Adipocyte (in vitro differentiated cells): ENCODE results near the gene PRKAA1.
A peak's percentile ranks its signal among the peaks of the same experiment; 100 is the strongest.

Experiments used
- DNase-seq: peaks from one replicate; pipeline ENCODE4 v3.0.0-alpha.2; 2015; ENCODE audit warnings: low read depth
- H3K27me3 ChIP-seq: replicated peaks from 2 replicates; pipeline ENCODE4 v1.7.0; 2013; ENCODE audit warnings: mild to moderate bottlenecking, low read length, moderate library complexity; ENCODE audit not compliant: control insufficient read depth, insufficient read depth
- H3K36me3 ChIP-seq: 2 replicates; pipeline ENCODE4 v1.7.0; 2013; ENCODE audit warnings: low read length, mild to moderate bottlenecking, moderate library complexity; ENCODE audit not compliant: control insufficient read depth, insufficient read depth, severe bottlenecking
- H3K4me1 ChIP-seq: 2 replicates; pipeline ENCODE4 v1.7.0; 2013; ENCODE audit warnings: mild to moderate bottlenecking, low read length, moderate library complexity; ENCODE audit not compliant: control insufficient read depth, insufficient read depth
- H3K4me3 ChIP-seq: 2 replicates; pipeline ENCODE4 v1.7.0; 2013; ENCODE audit warnings: mild to moderate bottlenecking, low read length, moderate library complexity
- H3K9ac ChIP-seq: 2 replicates; pipeline ENCODE4 v1.7.0; 2013; ENCODE audit warnings: mild to moderate bottlenecking, low read length, moderate library complexity
- H3K9me3 ChIP-seq: 2 replicates; pipeline ENCODE4 v1.7.0; 2013; ENCODE audit warnings: mild to moderate bottlenecking, low read length, moderate library complexity; ENCODE audit not compliant: control insufficient read depth

PRKAA1 gene

DNA sequence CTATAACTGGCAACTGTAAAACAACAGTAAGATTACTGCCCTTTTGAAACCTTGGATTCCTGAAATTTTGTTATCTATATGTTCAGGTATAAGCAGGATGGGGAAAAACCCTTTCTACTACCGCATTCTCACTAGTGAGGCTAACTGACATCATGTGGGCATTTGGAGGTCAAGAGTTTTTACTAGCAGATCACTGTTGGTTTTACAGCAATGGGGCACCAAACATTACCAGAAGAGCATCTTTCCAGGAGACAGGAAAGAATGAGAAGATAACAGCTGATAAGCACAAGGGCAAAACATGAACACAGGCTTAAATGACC lies 21.6 kb downstream of the PRKAA1 start:
- H3K36me3 ChIP-seq = peaks cover 48% of the 10 kb centered on the region
- no peak overlapping the region for H3K9ac ChIP-seq
- peaks cover 30% of the 10 kb centered on the region for H3K4me1 ChIP-seq
- no peak for DNase-seq
- H3K9me3 ChIP-seq = no peaks in the 10 kb centered on the region
- no peak overlapping the region for H3K4me3 ChIP-seq
- H3K27me3 ChIP-seq = no peaks in the 10 kb centered on the region

DNA sequence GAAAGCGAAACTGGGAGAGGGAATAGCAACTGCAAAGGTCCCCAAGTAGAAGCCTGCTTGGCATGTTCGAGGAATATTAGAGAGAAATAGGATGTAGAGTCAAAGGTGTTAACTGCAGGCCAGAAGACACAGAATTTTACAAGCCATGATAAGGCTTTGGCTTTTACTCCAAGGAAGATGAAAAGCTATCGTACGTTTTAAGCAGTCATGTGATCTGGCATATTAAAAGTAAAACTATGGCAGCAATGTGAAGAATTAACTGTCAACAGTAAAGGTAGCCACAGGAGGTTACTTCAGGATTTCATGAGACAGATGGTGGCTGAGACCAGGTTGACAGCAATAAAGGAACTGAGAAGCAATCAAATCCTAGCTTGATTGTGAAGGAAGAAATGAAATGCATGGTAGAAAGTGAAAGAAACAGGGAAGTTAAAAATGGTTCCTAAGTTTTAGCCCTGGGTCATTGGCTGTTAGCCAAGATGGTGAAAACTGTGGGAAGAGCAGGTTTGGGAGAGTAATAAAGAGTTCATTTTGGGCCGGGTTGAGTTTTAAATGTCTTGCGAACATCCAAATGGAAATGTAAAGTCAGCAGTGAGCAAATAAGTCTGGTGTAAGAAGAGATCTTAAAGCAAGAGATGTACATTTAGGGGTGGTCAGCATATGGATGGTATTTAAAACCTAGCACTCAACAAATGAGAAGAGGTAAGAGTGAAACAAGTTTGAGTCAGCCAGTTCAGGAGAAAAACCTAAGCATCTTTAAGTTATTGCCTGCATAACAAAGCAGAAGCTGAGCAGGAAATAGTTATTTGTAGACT lies 22.1 kb downstream of the PRKAA1 start:
- H3K9me3 ChIP-seq = no peaks in the 10 kb centered on the region
- peaks cover 54% of the 10 kb centered on the region for H3K36me3 ChIP-seq
- DNase-seq = no peak
- H3K9ac ChIP-seq = no peak overlapping the region
- H3K4me3 ChIP-seq = no peak overlapping the region
- peaks cover 24% of the 10 kb centered on the region for H3K4me1 ChIP-seq
- no peaks in the 10 kb centered on the region for H3K27me3 ChIP-seq

DNA sequence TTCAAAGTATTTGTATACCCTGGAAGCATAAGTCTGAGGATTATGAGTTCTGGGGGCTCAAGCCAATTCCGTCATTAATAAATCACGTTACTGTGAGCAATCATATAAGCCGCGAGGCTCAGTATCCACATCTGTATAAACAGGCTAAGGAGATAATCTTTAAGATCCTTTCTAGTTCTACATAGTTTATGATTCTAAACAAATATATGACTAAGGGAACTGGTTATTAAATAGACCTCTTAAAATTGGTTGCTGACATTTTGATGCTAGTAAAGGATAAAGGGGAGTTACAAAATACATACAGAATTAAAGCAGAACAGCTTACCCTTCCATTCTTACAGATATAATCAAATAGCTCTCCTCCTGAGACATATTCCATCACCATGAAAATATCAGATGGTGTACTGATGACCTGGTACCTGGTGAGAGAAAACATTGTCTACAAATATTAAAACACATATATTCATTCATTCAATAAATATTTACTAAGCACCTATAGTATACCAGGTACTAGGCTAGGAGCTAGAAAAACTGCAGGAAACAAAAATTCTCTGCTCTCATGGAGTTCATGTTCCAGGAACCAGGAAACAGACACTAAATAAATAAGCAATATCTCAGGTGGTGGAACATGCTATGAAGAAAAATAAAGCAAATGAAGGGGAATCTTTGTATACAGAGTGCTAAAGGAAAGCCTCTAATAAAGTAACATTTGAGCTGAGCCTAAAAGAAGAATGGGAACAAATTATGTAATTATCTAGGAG lies 22.9 kb downstream of the PRKAA1 start:
- Histone ChIP-seq H3K27me3 (no peaks in the 10 kb centered on the region), H3K9ac (no peak overlapping the region), H3K4me3 (no peak overlapping the region), H3K36me3 (peaks cover 58% of the 10 kb centered on the region), H3K9me3 (no peaks in the 10 kb centered on the region), H3K4me1 (peaks cover 16% of the 10 kb centered on the region)
- no peak for DNase-seq

DNA sequence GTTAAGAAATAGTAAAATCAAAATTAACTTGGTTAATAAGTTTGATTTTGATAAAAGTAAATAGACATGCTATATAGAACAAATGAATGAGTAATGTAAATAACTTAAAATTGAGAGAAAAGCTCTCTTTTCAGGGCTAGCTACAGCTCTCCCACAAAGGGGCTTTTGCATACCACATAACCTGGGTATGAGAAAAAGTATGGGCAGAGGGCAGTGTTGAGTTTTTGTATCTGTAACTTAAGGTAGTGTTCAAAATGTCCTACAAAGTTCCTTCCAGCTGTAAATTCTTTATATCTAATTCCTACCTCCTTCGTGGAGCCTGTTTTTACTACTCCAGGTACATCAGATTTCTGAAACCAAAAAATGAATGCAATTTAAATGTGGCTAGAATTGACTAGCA lies 23.6 kb downstream of the PRKAA1 start:
- no peaks in the 10 kb centered on the region for H3K9me3 ChIP-seq
- no peak for DNase-seq
- H3K27me3 ChIP-seq = no peaks in the 10 kb centered on the region
- H3K4me3 ChIP-seq = no peak overlapping the region
- peaks cover 10% of the 10 kb centered on the region for H3K4me1 ChIP-seq
- H3K9ac ChIP-seq = no peak overlapping the region
- H3K36me3 ChIP-seq = peaks cover 65% of the 10 kb centered on the region

DNA sequence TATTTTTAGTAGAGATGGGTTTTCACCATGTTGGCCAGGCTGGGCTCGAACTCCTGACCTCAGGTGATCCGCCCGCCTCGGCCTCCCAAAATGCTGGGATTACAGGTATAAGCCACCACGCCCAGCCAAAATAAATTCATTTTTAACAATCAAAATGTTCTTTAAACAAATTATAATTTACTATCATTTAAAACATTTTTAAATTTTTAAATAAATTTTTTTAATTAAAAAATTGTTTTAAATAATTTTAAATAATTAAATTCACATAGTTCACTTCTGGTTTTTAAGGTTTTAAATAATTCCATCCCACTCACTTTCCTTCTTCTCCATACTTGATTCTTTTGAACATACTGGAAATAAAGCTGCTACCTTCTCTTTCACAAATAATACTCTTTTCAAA lies 27.4 kb downstream of the PRKAA1 start:
- H3K9ac ChIP-seq = no peak overlapping the region
- peaks cover 2% of the 10 kb centered on the region for H3K4me1 ChIP-seq
- no peak overlapping the region for H3K4me3 ChIP-seq
- no peaks in the 10 kb centered on the region for H3K27me3 ChIP-seq
- peaks cover 94% of the 10 kb centered on the region for H3K36me3 ChIP-seq
- no peaks in the 10 kb centered on the region for H3K9me3 ChIP-seq
- DNase-seq = no peak

DNA sequence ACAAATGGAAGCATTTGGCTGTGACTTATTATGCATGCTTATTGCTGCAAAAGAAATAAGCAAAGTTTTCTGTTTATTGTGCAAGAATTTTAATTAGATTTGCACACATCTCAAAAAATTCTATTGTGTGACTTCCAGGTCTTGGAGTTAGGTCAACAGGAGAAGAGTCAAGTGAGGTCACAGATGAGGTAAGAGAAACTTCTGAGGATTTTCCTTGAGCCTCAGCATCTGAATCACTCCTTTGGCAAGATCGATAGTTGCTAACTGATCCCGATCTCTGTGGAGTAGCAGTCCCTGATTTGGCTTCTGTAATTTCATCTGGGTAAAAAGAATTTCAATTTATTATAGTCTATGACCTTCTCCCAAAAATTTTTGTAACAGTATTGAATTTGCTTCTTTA lies 35.5 kb downstream of the PRKAA1 start:
- Histone ChIP-seq H3K9me3 (no peaks in the 10 kb centered on the region), H3K4me3 (no peak overlapping the region), H3K4me1 (peaks cover 12% of the 10 kb centered on the region), H3K36me3 (peaks cover 73% of the 10 kb centered on the region), H3K9ac (no peak overlapping the region), H3K27me3 (no peaks in the 10 kb centered on the region)
- DNase-seq = no peak

DNA sequence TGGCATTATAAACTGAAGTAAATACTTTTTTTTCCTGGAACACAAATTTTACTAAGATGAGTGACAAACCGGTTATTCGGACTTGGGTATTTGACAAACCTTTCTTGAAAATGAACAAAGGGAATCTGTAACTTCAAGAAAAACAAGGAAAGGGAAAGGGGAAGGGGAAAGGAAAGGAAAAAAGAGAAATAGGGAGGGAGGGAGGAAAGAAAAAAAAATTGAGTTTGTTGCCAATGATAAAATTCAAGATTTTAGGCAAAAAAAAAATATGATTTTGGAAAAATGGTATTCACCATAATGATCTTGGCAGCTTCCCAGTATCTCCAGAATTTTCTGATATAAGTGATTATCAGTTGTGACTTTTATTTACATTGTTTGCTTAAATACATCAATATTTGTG lies 40.8 kb downstream of the PRKAA1 start:
- H3K27me3 ChIP-seq = no peaks in the 10 kb centered on the region

DNA sequence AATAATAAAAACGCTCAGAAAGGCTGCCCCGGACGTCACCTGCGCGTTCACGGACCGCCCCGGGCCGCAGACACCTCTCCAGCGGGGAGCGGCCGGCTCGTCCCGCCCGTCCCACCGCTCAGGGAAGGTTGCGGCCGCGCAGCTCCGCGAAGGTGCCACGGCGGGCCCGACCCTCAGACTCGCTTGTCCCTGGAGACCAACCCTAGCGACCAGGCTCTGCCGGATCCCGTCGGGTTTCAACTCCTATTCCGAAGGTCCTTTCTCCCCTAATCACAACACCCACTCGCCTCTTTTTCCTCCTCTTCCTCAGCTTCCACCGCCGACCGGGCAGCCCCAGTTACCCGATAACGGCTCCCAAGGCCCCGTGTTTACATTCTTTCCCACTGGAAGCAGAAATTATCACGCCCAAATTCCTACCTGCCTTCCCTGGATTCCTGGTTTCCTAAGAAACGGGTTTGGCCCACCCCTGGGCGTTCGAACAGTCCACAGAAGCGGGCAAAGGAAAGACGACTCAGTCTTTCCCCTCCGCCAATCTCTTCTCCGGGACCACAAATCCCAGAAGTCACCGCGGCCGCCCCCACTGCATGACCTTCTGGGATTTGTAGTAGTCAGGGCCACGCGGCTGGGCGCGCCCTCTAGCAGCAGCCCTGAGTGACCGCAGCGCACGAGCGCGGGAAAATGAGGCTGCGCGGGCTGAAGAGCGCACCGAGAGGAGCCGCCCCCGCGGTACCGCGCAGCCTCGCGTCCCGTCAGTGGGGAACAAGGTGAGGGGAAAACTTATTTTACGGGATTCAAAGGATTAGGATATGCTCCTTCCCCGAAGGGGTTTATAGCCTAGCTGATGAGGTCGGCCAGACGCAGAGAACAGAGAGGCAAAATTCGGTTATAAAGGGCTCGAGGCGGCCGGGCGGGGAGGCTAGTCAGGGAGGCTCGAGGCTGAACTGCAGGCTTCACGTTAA lies 42.5 kb downstream of the PRKAA1 start, which contains the start of gene TTC33:
TSS of gene TTC33 (minus strand) at position 555 of the 959 bp plus-strand sequence. CDS start 8,943 bp downstream, outside the sequence.
- peak within 1 kb of the TSS; percentile 98 for H3K9ac ChIP-seq
- DNase-seq = peak; percentile 97
- H3K9me3 ChIP-seq = no peaks in the 10 kb centered on the region
- H3K4me3 ChIP-seq = peak within 1 kb of the TSS; percentile 97
- H3K27me3 ChIP-seq = no peaks in the 10 kb centered on the region
- peaks cover 17% of the 10 kb centered on the region for H3K36me3 ChIP-seq
- H3K4me1 ChIP-seq = peaks cover 11% of the 10 kb centered on the region

More for the DNA sequence above, 40.8 kb downstream of the PRKAA1 start:
- Histone ChIP-seq H3K9me3 (no peaks in the 10 kb centered on the region), H3K4me1 (peaks cover 11% of the 10 kb centered on the region), H3K36me3 (peaks cover 31% of the 10 kb centered on the region), H3K4me3 (no peak overlapping the region), H3K9ac (no peak overlapping the region)
- DNase-seq = no peak

DNA sequence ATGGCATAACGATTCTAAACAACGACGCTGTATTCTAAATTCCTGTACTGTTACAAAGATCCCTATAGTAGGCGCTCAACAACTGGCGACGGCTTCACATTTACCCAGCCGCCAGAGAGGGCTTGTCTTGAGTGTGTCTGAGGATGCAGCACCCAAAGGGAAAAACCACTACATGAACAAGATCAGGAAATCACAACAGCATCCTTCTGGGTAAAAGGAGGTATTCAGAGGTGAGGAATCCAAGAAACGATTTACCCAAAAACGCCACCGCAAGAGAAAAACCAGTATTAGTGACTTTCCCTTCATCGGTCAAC lies 43.1 kb downstream of the PRKAA1 start:
- DNase-seq = peak; percentile 92
- Histone ChIP-seq H3K27me3 (no peaks in the 10 kb centered on the region), H3K36me3 (peaks cover 17% of the 10 kb centered on the region), H3K4me1 (peaks cover 7% of the 10 kb centered on the region), H3K9ac (peak overlapping the region; percentile 98), H3K4me3 (peak overlapping the region; percentile 97), H3K9me3 (no peaks in the 10 kb centered on the region)

DNA sequence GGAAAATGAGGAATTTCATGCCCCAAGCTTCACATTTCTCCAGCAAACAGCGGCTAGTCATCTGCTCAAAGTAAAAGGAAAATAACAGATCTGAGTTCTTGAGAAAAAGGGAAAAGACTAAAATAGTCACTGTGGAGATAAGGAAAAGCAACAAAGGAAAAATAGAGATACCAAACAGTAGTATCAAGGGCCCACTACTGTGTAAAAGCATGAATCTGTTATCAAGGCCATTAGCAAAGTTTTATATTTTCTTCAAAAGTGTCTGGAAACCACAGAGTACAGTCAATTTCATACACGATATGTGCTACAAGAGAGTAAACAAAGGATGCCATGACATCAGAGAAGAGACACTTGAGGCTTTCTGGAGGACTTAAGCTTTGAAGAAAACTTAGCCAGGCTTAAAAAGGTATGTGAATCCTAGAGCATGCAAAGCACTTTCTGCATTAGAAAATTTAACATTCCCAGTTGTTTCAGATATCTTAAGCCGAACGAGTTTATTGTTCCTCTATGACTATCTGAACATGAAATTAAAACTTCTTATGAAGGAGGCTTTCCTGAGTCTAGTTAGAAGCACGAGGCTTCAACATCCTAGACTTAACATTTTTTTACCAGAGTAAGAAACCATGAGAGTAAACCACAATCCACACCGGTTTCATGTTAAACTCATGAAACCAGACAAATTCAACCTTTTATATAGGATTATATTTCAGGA lies 43.6 kb downstream of the PRKAA1 start:
- peak; percentile 70 for DNase-seq
- Histone ChIP-seq H3K4me1 (peaks cover 7% of the 10 kb centered on the region), H3K36me3 (peaks cover 17% of the 10 kb centered on the region), H3K9ac (peak overlapping the region; percentile 98), H3K9me3 (no peaks in the 10 kb centered on the region), H3K4me3 (peak overlapping the region; percentile 97), H3K27me3 (no peaks in the 10 kb centered on the region)
